ENCODE results near the gene PITHD1.

- no peak for TF ChIP-seq CTCF (IDR thresholded peaks at IDR 0.05)
- TF ChIP-seq ZFX (IDR thresholded peaks at IDR 0.05; ENCODE audit: borderline replicate concordance), result no peak
Measured at GRCh38 chr1:23803674-23804073, 25.5 kb downstream of the PITHD1 start.

Data from 22Rv1 (cell line).